Nephron progenitor cell (in vitro differentiated cells): Measurements from ENCODE around the gene GNB1L.

ENCODE experiments used
- DNase-seq: peaks from one replicate; pipeline ENCODE4 v3.0.0; 2021
- H3K27ac Mint-ChIP-seq: 2 replicates; pipeline ENCODE4 v1.8.0; 2021; ENCODE audit warnings: mild to moderate bottlenecking, moderate library complexity, mixed read lengths
- H3K27me3 Mint-ChIP-seq: 2 replicates; pipeline ENCODE4 v1.8.0; 2021; ENCODE audit warnings: mild to moderate bottlenecking, low read depth, mixed read lengths; ENCODE audit not compliant: poor library complexity
- H3K36me3 Mint-ChIP-seq: 2 replicates; pipeline ENCODE4 v1.8.0; 2021; ENCODE audit warnings: low read depth, mixed read lengths
- H3K4me1 Mint-ChIP-seq: 2 replicates; pipeline ENCODE4 v1.8.0; 2021; ENCODE audit warnings: mixed read lengths
- H3K4me3 Mint-ChIP-seq: 2 replicates; pipeline ENCODE4 v1.8.0; 2021; ENCODE audit warnings: mild to moderate bottlenecking, moderate library complexity, mixed read lengths
- H3K9me3 Mint-ChIP-seq: 2 replicates; pipeline ENCODE4 v1.8.0; 2021; ENCODE audit warnings: mild to moderate bottlenecking, moderate library complexity, mixed read lengths
- CTCF ChIP-seq: fragments of 200-600 bp; sonication (generic); IDR thresholded peaks from 2 replicates; pipeline ENCODE4 v1.5.0; 2021; ENCODE audit warnings: antibody characterized with exemption

GNB1L gene

GRCh38 chr22:19878461-19879245 lies 24.0 kb upstream of the GNB1L start:
- H3K36me3 Mint-ChIP-seq, result no peaks in the 10 kb centered on the region
- H3K4me3 Mint-ChIP-seq, result no peak overlapping the region
- H3K27me3 Mint-ChIP-seq, result peaks cover 12% of the 10 kb centered on the region
- TF ChIP-seq CTCF, result no peak
- H3K27ac Mint-ChIP-seq, result no peak overlapping the region
- H3K9me3 Mint-ChIP-seq, result no peaks in the 10 kb centered on the region
- peaks cover 29% of the 10 kb centered on the region for H3K4me1 Mint-ChIP-seq
- no peak for DNase-seq

GRCh38 chr22:19877626-19878339 lies 23.1 kb upstream of the GNB1L start:
- no peak for TF ChIP-seq CTCF
- no peak for DNase-seq
- Mint-ChIP-seq H3K9me3 (no peaks in the 10 kb centered on the region), H3K36me3 (no peaks in the 10 kb centered on the region), H3K27me3 (peaks cover 12% of the 10 kb centered on the region), H3K4me1 (peaks cover 29% of the 10 kb centered on the region), H3K27ac (no peak overlapping the region), H3K4me3 (no peak overlapping the region)

- no peak for DNase-seq
- Mint-ChIP-seq H3K4me3 (no peak overlapping the region), H3K36me3 (no peaks in the 10 kb centered on the region), H3K27me3 (peaks cover 12% of the 10 kb centered on the region), H3K9me3 (no peaks in the 10 kb centered on the region), H3K27ac (no peak overlapping the region), H3K4me1 (peaks cover 25% of the 10 kb centered on the region)
- TF ChIP-seq CTCF, result no peak
These were observed 22.4 kb upstream of the GNB1L start for GRCh38 chr22:19876941-19877625.

GRCh38 chr22:19876314-19876940 lies 21.8 kb upstream of the GNB1L start:
- Mint-ChIP-seq H3K4me1 (peaks cover 20% of the 10 kb centered on the region), H3K27ac (no peak overlapping the region), H3K4me3 (no peak overlapping the region), H3K9me3 (no peaks in the 10 kb centered on the region), H3K36me3 (no peaks in the 10 kb centered on the region), H3K27me3 (peaks cover 7% of the 10 kb centered on the region)
- no peak for TF ChIP-seq CTCF
- no peak for DNase-seq

GRCh38 chr22:19875531-19876313 lies 21.0 kb upstream of the GNB1L start:
- peak; percentile 1 for DNase-seq
- H3K4me1 Mint-ChIP-seq, result peaks cover 13% of the 10 kb centered on the region
- H3K27me3 Mint-ChIP-seq, result no peaks in the 10 kb centered on the region

More at GRCh38 chr22:19875531-19876313, 21.0 kb upstream of the GNB1L start:
- H3K27ac Mint-ChIP-seq, result no peak overlapping the region
- no peaks in the 10 kb centered on the region for H3K36me3 Mint-ChIP-seq
- no peaks in the 10 kb centered on the region for H3K9me3 Mint-ChIP-seq
- H3K4me3 Mint-ChIP-seq, result no peak overlapping the region
- no peak for TF ChIP-seq CTCF
